HG02623 (cell line): ENCODE results near the gene IDUA.

ENCODE experiments used
- ATAC-seq: cut with Tn5 transposase; IDR thresholded peaks from one replicate; pipeline ENCODE4 v1.9.1; 2021; ENCODE audit warnings: moderate library complexity; ENCODE audit not compliant: unreplicated experiment

IDUA gene

GRCh38 chr4:1027915-1028238 is 41.0 kb downstream of the IDUA start:
- no peak for ATAC-seq

GRCh38 chr4:1028574-1029220 is 41.9 kb downstream of the IDUA start:
- ATAC-seq = no peak

- no peak for ATAC-seq
Observed at GRCh38 chr4:1029529-1029928, 42.7 kb downstream of the IDUA start.

- no peak for ATAC-seq
Observed at GRCh38 chr4:1030031-1030430, 43.2 kb downstream of the IDUA start.

GRCh38 chr4:1030559-1030958 is 43.7 kb downstream of the IDUA start:
- no peak for ATAC-seq

- ATAC-seq = no peak
Observed at GRCh38 chr4:1031346-1031745, 44.5 kb downstream of the IDUA start.

GRCh38 chr4:1031956-1032795 is 45.3 kb downstream of the IDUA start:
- no peak for ATAC-seq

GRCh38 chr4:1032861-1033260 is 46.0 kb downstream of the IDUA start:
- ATAC-seq = no peak

GRCh38 chr4:1033840-1034551 is 47.2 kb downstream of the IDUA start:
- ATAC-seq = no peak

- no peak for ATAC-seq
Observed at GRCh38 chr4:1035510-1035909, 48.7 kb downstream of the IDUA start.

GRCh38 chr4:1036095-1036494 is 49.3 kb downstream of the IDUA start:
- no peak for ATAC-seq

- ATAC-seq = no peak
Observed at GRCh38 chr4:1036976-1037810, 50.3 kb downstream of the IDUA start.

GRCh38 chr4:1038948-1039492 is 52.2 kb downstream of the IDUA start:
- no peak for ATAC-seq

- ATAC-seq = no peak
Observed at GRCh38 chr4:1039493-1040343, 52.9 kb downstream of the IDUA start.

- ATAC-seq = no peak
Observed at GRCh38 chr4:1040344-1041146, 53.7 kb downstream of the IDUA start.

GRCh38 chr4:1041147-1041935 is 54.5 kb downstream of the IDUA start:
- no peak for ATAC-seq

GRCh38 chr4:1041936-1042330 is 55.1 kb downstream of the IDUA start:
- no peak for ATAC-seq

- ATAC-seq = no peak
Observed at GRCh38 chr4:1042352-1043055, 55.7 kb downstream of the IDUA start.
